Peyer's patch (tissue), 4 donors: ENCODE data around the gene NEUROD2. TPM values are rescaled to one million over a fixed set of nuclear protein-coding genes. Genes with fewer than 3 reads are reported as not detected.

ENCODE experiments used
- DNase-seq, 3 donors: peaks; one replicate each; pipeline ENCODE4 v3.0.0-alpha.2; 2017 to 2019
- H3K27ac ChIP-seq, 4 donors: fragments of 200-600 bp; sonication (generic); one replicate each; pipeline ENCODE4 v1.5.1; 2016 to 2019
- H3K27me3 ChIP-seq, 2 donors: fragments of 200-600 bp; sonication (generic); one replicate each; pipeline ENCODE4 v1.5.1; 2019
- H3K36me3 ChIP-seq, 3 donors: fragments of 200-600 bp; sonication (generic); one replicate each; pipeline ENCODE4 v1.5.1; 2016 to 2019
- H3K4me1 ChIP-seq, 4 donors: fragments of 200-600 bp; sonication (generic); one replicate each; pipeline ENCODE4 v1.5.1; 2016 to 2019
- H3K4me3 ChIP-seq, 4 donors: fragments of 200-600 bp; sonication (generic); 1 replicate in 3 of 4; 2 replicates in 1 of 4; pipeline ENCODE4 v1.5.1; 2016 to 2019; ENCODE audit warnings: mild to moderate bottlenecking in 1 of 4
- H3K9me3 ChIP-seq, 4 donors: fragments of 200-600 bp; sonication (generic); one replicate each; pipeline ENCODE4 v1.5.1; 2016 to 2019; ENCODE audit warnings: mild to moderate bottlenecking in 1 of 4
- CTCF ChIP-seq, 6 experiments: fragments of 450-650 bp in 4 of 6; fragments of 200-600 bp in 2 of 6; sonication (generic) in 1 of 6; IDR thresholded peaks; one replicate each; pipeline ENCODE4 v1.5.1; 2017 to 2019; ENCODE audit warnings: antibody characterized with exemption in 6 of 6, mild to moderate bottlenecking in 3 of 6, moderate library complexity in 1 of 6
- POLR2A ChIP-seq, 2 donors: fragments of 450-650 bp; IDR thresholded peaks; one replicate each; pipeline ENCODE4 v1.5.1; 2017; ENCODE audit warnings: antibody characterized with exemption in 2 of 2, mild to moderate bottlenecking in 2 of 2, moderate library complexity in 2 of 2
- total RNA-seq, 4 donors: library from RNA; depleted of rRNA; stranded (reverse); fragments of >200 nt; gene quantifications; one replicate each; pipeline ENCODE4 v1.1.0, GENCODE V29; 2016

Gene NEUROD2
- total RNA-seq, 4 donors from 2014 or later: not detected

GRCh38 chr17:39634384-39634871, 26.7 kb upstream of the NEUROD2 start:
- DNase-seq: no peak
- peak overlapping the region in 2 of 4 donors; percentile 91 to 97 for H3K27ac ChIP-seq
- TF ChIP-seq CTCF (IDR thresholded peaks at IDR 0.05) (peak; percentile 68 to 86 (median 80)), POLR2A (IDR thresholded peaks at IDR 0.05) (no peak)
- no peaks in the 10 kb centered on the region for H3K36me3 ChIP-seq
- no peak overlapping the region for H3K4me3 ChIP-seq
- peaks cover 9 to 53% (median 18%) of the 10 kb centered on the region in 4 donors for H3K4me1 ChIP-seq
- H3K9me3 ChIP-seq: no peaks in the 10 kb centered on the region
- H3K27me3 ChIP-seq: no peaks in the 10 kb centered on the region

- H3K27ac ChIP-seq: peak overlapping the region in 3 of 4 donors; percentile 60 to 97 (median 91)
- H3K9me3 ChIP-seq: no peaks in the 10 kb centered on the region
- peaks cover 9 to 47% (median 18%) of the 10 kb centered on the region in 4 donors for H3K4me1 ChIP-seq
- DNase-seq: no peak
- TF ChIP-seq CTCF (IDR thresholded peaks at IDR 0.05) (no peak), POLR2A (IDR thresholded peaks at IDR 0.05) (no peak)
- H3K27me3 ChIP-seq: no peaks in the 10 kb centered on the region
- H3K4me3 ChIP-seq: no peak overlapping the region
- no peaks in the 10 kb centered on the region for H3K36me3 ChIP-seq
Observed at GRCh38 chr17:39633570-39634183, 26.0 kb upstream of the NEUROD2 start.

GRCh38 chr17:39632153-39632941, 24.6 kb upstream of the NEUROD2 start:
- TF ChIP-seq CTCF (IDR thresholded peaks at IDR 0.05): peak in 3 of 6 experiments; percentile 25 to 28 (median 26)
- peak; percentile 45 to 73 for TF ChIP-seq POLR2A (IDR thresholded peaks at IDR 0.05)
- peak overlapping the region in 2 of 4 donors; percentile 9 to 34 for H3K4me3 ChIP-seq
- no peaks in the 10 kb centered on the region for H3K27me3 ChIP-seq
- H3K36me3 ChIP-seq: no peaks in the 10 kb centered on the region
- peak in 2 of 3 donors; percentile 92 for DNase-seq
- H3K4me1 ChIP-seq: peaks cover 9 to 39% (median 9%) of the 10 kb centered on the region in 4 donors
- peak overlapping the region in 3 of 4 donors; percentile 82 to 97 (median 91) for H3K27ac ChIP-seq
- no peaks in the 10 kb centered on the region for H3K9me3 ChIP-seq

- Histone ChIP-seq H3K27me3 (no peaks in the 10 kb centered on the region), H3K27ac (peak overlapping the region in 3 of 4 donors; percentile 82 to 97 (median 91)), H3K9me3 (no peaks in the 10 kb centered on the region), H3K4me3 (peak overlapping the region in 2 of 4 donors; percentile 7 to 9), H3K36me3 (no peaks in the 10 kb centered on the region), H3K4me1 (peaks cover 6 to 45% (median 11%) of the 10 kb centered on the region in 4 donors)
- TF ChIP-seq CTCF (IDR thresholded peaks at IDR 0.05): no peak
- peak in 1 of 2 donors; percentile 43 for TF ChIP-seq POLR2A (IDR thresholded peaks at IDR 0.05)
- DNase-seq: peak in 1 of 3 donors; percentile 69
Observed at GRCh38 chr17:39631403-39631802, 23.7 kb upstream of the NEUROD2 start.

GRCh38 chr17:39629898-39630297, 22.2 kb upstream of the NEUROD2 start:
- Histone ChIP-seq H3K9me3 (no peaks in the 10 kb centered on the region), H3K36me3 (no peaks in the 10 kb centered on the region), H3K27ac (peak overlapping the region in 3 of 4 donors; percentile 82 to 97 (median 91)), H3K27me3 (no peaks in the 10 kb centered on the region), H3K4me1 (peaks cover 4 to 42% (median 11%) of the 10 kb centered on the region in 4 donors), H3K4me3 (peak overlapping the region in 2 of 4 donors; percentile 29 to 70)
- no peak for DNase-seq
- TF ChIP-seq CTCF (IDR thresholded peaks at IDR 0.05) (no peak), POLR2A (IDR thresholded peaks at IDR 0.05) (no peak)
